A673 (cell line): ENCODE results near the gene SCGB1D1.

Experiments used
- EZH2 ChIP-seq: fragments of 200-600 bp; sonication (generic); IDR thresholded peaks from 2 replicates; pipeline ENCODE4 v1.6.1; 2017; ENCODE audit warnings: borderline replicate concordance, low read depth, mild to moderate bottlenecking, mixed read lengths, antibody characterized with exemption, low read length; ENCODE audit not compliant: poor library complexity, severe bottlenecking
- TF ChIP-seq, protein P1 (sequence below): fragments of 300-800, 200-600 bp; sonication (generic); conservative IDR thresholded peaks from 2 replicates; pipeline ENCODE4 v1.5.1; 2017; ENCODE audit warnings: low read depth, mild to moderate bottlenecking, antibody characterized with exemption, low read length, moderate library complexity, mixed read lengths

DNA sequence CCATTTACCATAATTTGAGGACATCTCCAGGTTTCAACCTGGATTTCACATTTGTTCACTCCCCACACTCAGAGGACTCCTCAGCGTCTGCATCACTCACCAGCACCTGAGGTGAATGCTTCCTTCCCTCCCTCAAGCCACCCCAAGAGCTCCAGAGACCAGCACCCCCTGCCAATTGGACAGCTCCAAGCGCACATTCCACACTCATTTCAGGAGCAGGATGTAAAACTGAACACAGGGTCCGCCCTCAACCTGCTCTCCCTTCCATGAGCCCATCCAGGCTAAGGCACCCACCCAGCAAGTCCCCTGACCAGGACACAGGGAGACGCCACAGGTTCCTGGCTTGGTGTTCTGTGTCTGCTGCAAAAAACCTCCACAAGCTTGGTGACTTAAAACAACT lies 3.9 kb downstream of the SCGB1D1 start:
- TF ChIP-seq, protein P1, sequence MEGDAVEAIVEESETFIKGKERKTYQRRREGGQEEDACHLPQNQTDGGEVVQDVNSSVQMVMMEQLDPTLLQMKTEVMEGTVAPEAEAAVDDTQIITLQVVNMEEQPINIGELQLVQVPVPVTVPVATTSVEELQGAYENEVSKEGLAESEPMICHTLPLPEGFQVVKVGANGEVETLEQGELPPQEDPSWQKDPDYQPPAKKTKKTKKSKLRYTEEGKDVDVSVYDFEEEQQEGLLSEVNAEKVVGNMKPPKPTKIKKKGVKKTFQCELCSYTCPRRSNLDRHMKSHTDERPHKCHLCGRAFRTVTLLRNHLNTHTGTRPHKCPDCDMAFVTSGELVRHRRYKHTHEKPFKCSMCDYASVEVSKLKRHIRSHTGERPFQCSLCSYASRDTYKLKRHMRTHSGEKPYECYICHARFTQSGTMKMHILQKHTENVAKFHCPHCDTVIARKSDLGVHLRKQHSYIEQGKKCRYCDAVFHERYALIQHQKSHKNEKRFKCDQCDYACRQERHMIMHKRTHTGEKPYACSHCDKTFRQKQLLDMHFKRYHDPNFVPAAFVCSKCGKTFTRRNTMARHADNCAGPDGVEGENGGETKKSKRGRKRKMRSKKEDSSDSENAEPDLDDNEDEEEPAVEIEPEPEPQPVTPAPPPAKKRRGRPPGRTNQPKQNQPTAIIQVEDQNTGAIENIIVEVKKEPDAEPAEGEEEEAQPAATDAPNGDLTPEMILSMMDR, result no peak
- no peak for TF ChIP-seq EZH2
